ENCODE results near the gene SLC66A1.

The SLC66A1 gene

DNA sequence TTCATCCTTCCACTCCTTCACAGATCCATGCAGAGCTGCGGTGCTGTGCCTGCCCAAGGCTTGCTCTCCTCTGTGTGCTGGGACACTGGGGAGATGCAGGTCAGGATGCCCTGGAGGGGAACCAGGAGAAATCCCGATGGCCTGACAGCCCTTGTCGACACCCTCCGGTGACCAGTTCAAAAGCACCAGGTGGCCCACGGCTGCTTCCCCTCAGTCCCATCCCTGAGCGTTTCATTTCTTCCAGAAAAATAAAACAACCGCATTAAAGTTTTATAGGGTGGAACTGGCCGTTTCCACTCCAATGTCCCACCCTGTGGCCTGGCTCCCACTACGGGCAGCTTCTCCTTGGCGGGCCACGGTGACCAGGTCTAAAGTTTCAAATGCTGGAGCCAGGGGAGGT is 48.3 kb downstream of the SLC66A1 start:
- DNase-seq (ENCODE audit: low read depth in 1 of 2, low spot score in 1 of 2) = no peak

- DNase-seq (ENCODE audit: low read depth in 1 of 2, low spot score in 1 of 2) = no peak
Observed at GRCh38 chr1:19360843-19361610, 48.9 kb downstream of the SLC66A1 start.

DNA sequence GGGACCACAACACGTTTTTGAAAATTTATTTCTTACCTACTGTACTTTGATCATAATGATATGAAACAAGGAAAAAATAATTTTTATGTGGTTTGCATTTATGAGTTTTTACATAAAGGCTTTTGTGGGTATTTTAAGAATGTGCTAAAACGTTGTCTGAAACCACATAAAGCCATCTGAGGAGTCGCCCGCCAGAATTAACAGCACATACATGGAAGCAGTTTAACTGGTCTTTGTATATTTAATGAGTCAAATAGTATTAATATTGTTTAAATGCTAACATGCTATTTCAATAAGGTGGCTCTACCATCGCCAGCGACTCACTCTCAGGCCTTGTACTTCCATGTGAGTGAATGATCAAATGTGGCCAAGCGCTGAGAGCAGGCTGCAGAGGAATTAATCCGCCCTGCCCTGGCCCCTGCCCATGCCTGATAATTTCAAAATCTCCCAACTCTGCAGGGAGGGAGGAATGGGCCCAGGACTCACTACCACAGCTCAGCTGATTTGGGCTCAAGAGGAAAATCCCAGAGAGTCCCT is 49.6 kb downstream of the SLC66A1 start:
- no peak for DNase-seq (ENCODE audit: low read depth in 1 of 2, low spot score in 1 of 2)

DNA sequence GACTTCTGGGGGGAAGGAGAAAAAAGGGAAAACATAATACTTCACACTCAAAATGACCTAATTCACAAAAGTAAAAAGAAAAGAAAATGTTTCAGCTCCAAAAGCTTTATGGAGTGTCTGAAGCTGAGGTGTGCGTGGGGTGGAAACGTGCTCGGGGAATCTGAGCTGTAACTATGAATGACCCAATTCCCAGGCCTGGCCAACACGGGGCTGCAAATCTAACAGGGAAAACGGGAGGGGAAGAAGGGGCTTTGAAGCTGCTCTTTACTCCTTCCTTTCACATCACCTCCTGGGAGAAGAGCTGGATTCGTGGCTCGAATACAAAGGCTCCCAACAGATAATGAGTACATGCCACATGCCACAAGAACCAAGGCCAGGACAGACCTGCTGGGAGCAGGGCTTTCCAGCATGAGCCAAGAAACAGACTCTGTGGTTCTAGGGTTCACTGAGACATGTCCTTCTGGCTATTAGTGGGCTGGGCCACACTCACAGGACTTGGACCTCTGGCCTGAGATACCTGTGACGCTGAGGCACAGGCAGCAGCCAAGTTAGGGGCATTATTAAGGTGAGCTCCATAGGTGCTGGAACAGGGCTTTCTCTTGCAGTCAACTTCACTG is 51.5 kb downstream of the SLC66A1 start:
- DNase-seq (ENCODE audit: low read depth in 1 of 2, low spot score in 1 of 2) = no peak

DNA sequence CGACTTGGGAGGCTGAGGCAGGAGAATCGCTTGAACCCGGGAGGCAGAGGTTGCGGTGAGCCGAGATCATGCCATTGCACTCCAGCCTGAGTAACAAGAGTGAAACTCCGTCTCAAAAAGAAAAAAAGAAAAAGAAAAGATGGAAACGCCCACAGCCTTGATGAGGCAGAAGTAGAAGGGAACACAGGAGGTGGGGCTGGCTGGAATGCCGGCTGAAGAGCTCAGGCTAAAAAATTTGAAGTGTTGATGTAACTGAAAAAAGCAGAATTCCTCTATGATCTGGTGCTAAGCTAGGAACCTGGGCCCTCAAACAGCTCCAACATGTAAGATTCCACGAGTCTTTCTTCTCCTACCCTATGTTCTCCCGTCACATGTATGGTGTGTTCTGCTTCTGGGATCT is 53.6 kb downstream of the SLC66A1 start:
- no peak for DNase-seq (ENCODE audit: low read depth in 1 of 2, low spot score in 1 of 2)

DNA sequence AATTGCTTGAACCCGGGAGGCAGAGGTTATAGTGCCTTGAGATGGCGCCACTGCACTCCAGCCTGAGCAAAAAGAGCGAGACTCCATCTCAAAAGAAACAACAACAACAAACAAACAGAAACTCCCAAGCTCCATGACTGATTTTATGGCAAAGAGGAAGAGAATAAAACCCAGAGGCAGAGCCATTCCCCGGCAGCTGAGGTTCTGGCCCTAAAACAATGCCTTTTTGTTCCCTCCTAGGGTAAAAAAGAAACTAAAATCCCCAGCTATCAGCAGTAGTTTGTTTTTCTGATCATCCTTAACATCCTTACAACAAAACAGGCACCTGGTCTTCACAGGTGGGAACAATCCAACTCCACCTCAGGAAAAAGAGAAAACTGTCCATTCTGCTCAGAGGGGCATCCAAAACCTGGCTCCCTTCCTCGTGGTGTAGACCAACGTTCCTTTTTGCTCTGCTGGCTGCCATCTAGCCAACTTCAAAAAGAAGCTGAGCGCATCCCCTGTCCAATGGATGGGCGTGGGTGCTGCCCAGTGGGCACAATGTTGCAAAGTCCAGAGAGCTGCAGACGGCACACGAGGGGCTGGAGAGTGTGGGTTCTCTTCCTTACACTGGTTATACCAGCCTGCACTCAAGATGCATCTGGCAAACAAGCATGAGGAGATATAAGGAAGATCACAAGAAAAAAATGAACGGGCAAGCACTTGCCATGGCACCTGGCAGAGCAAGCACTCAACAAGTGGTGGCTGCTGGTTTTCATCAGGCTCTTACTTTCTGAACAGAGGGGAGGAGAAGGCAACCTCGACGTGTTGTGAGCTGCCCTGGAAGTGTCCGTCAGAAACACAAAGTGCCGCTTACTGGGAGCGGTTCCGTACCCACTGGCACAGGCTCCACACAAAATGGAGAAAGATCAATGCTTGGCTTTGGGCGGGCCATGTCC is 54.7 kb downstream of the SLC66A1 start:
- no peak for DNase-seq (ENCODE audit: low read depth in 1 of 2, low spot score in 1 of 2)

DNA sequence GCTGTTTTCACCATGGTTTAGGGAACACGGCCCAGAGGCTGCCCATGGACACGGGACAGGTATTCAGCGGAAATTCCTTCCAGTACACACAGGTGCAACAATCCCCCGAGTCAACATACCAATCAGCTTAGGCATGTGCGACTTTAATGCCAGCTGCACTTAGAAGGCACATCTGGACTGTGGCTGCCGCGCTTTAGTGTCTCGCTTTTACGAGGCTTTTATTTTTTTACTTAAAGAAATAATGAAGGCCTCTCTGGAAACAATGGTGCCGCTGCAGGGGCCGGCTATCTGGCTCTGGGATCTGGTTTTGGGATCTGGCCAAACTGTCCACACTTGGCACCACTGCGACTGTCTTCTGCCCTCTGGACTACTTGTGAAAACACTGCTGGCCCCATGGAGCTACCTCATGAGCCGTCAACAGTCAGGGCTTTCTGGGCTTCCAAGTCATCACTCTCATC is 55.5 kb downstream of the SLC66A1 start:
- DNase-seq (ENCODE audit: low read depth in 1 of 2, low spot score in 1 of 2) = no peak

- no peak for DNase-seq (ENCODE audit: low read depth in 1 of 2, low spot score in 1 of 2)
Observed at GRCh38 chr1:19368050-19368449, 55.9 kb downstream of the SLC66A1 start.

GRCh38 chr1:19368964-19369363 is 56.8 kb downstream of the SLC66A1 start:
- DNase-seq (ENCODE audit: low read depth in 1 of 2, low spot score in 1 of 2) = no peak

DNA sequence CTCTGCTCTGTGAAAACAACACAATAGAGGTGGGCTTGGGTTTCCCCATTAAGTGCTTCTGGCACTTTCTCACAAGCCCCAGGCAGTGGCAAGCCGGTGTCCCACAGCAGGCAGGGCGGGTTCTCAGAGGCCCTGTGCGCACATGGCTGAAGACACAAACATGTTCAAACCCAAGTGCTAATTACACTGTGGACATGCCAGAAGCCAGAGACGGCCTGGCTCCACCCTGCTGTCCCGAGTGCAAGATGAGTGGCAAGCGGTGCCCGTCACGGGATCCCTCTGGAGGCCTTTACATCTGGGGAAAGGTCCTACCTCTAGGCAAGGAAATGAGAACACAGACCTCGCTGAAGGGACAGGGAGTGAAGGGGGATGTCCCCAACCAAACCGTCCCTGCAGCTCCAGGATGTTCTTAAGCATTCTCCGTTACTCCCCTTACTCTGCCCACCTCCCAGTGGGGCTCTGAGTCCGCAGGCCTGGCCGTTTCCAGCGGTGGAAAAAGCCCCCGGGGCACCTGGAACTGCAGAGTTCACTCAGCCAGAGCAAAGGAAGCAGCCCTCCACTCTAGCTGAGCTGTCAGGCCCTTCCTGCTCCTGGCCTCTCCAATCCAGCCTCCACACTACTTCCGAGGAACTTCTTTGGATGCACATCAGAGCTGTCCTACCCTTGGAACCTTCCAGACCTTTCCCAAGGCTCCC is 57.4 kb downstream of the SLC66A1 start:
- no peak for DNase-seq (ENCODE audit: low read depth in 1 of 2, low spot score in 1 of 2)

- DNase-seq (ENCODE audit: low read depth in 1 of 2, low spot score in 1 of 2) = no peak
Observed at GRCh38 chr1:19370453-19371170, 58.5 kb downstream of the SLC66A1 start.

GRCh38 chr1:19371226-19372135 is 59.4 kb downstream of the SLC66A1 start:
- no peak for DNase-seq (ENCODE audit: low read depth in 1 of 2, low spot score in 1 of 2)

GRCh38 chr1:19372136-19372514 is 60.0 kb downstream of the SLC66A1 start:
- no peak for DNase-seq (ENCODE audit: low read depth in 1 of 2, low spot score in 1 of 2)

- no peak for DNase-seq (ENCODE audit: low read depth in 1 of 2, low spot score in 1 of 2)
Observed at GRCh38 chr1:19372602-19373001, 60.5 kb downstream of the SLC66A1 start.

DNA sequence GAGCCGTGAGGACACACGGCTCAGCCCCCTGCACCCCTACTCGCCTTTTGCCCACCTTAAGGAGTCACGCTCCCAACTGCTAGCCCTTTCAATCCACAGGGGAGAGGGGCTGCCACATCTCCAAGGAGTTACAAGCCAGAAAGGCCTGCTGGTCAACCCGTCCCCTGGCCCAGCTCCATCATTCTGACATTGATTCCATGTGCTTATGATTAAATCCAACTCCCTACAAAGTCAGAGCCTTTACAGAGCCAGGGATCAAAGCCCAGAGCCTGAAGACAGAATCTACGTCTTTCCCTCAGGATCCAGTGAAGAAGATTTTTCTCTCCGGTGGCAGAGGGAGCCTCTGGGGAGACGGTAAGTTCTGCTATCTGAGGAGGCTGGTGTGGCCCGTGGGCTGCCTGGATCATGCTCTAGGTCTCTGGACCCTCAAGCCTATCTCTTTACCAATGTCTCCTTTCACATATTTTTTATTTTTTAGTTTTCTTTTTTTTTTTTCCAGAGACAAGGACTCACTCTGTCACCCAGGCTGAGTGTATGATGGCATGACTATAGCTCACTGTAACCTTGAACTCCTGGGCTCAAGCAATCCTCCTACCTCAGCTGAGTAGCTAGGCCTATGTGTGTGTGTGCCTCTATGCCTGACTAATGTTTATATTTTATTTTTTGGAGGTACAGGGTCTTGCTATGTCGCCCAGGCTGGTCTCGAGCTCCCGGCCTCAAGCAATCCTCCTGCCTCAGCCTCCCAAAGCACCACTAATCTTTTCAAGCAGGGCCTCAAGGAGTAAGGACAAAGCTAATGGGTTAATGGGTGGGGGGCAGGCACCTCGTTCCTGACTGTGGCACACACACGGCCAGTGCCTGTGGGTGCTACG is 61.3 kb downstream of the SLC66A1 start:
- DNase-seq (ENCODE audit: low read depth in 1 of 2, low spot score in 1 of 2) = no peak

GRCh38 chr1:19374083-19374801 is 62.1 kb downstream of the SLC66A1 start:
- DNase-seq (ENCODE audit: low read depth in 1 of 2, low spot score in 1 of 2) = no peak

GRCh38 chr1:19374926-19375325 is 62.8 kb downstream of the SLC66A1 start:
- no peak for DNase-seq (ENCODE audit: low read depth in 1 of 2, low spot score in 1 of 2)

Data from stimulated activated CD4-positive, alpha-beta T cell treated with anti-CD3 and anti-CD28 coated beads, Interleukin-15, amount 100 ng/mL, for 1 hour (primary cell).